ENCODE data around the gene RASGRP4.
"Not testable (repeated sequence)": the region's sequence is repeated elsewhere in the genome, so short reads cannot be mapped to it uniquely, and the experiment has no call there.

The RASGRP4 gene

DNA sequence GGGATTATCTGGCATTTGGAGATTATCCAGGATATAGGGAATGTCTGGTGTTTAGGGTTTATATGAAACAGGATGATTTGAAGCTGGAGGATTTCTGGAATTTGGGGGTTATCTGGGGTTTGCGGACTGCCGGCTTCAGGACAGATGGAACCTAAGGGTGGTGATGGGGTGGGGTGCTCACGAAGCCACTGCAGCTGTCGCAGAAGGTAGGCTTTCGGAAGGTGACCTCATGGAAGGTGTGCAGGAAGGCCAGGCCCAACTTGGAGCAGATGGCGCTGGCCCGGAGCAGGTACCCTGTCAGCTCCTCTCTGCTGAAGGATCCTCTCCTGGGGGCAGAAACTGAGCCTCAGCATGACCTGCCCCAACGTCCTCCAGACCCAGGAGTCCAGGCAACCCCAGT is 13.5 kb downstream of the RASGRP4 start:
- no peak for FAIRE-seq

GRCh38 chr19:38411898-38412297 is 14.1 kb downstream of the RASGRP4 start:
- FAIRE-seq = not testable (repeated sequence)

- no peak for FAIRE-seq
These were observed 14.8 kb downstream of the RASGRP4 start for GRCh38 chr19:38411041-38411712.

GRCh38 chr19:38410407-38410806 is 15.6 kb downstream of the RASGRP4 start:
- not testable (repeated sequence) for FAIRE-seq

GRCh38 chr19:38409631-38410133 is 16.3 kb downstream of the RASGRP4 start:
- FAIRE-seq = no peak

DNA sequence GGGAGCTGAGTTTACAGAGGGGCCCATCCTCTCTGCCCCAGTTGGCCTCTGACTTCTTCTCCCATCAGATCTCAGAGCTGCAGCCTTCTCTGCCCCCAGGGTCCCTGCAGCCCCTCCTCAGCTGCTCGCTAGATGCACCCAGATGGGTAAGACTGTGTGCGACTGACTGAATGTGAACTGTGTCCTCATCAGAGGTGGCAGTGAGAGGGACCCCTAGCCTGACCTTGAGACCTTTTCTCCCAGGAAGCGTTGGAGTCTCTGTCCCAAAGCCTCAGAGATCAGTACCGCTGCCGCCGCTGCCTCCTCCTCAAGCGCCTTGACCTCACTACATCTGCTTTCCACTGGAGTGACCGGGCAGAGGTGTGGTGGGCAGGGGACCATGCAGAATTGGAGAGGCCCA is 20.7 kb downstream of the RASGRP4 start:
- FAIRE-seq = no peak

GRCh38 chr19:38404858-38405257 is 21.2 kb downstream of the RASGRP4 start:
- FAIRE-seq = no peak

- FAIRE-seq = no peak
These were observed 22.9 kb downstream of the RASGRP4 start, which contains the start of gene FAM98C for GRCh38 chr19:38402967-38403674. TSS of gene FAM98C (plus strand) at chr19:38403093. CDS start at chr19:38403154, 61 bp downstream.

DNA sequence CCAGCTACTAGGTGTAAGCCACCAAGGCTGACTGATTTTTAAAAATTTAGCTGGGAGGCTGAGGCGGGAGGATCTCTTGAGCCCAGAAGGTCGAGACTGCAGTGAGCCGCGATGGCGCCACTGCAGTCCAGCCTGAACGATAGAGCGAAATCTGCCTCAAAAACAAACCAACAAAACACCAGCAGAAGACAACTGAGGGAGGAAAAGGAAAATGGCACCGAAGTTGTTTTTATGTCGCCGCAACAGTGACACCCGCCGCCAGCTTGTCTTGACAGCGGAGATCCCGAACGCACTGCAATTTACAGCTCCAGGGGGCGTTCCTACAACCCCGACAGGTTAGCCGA is 23.4 kb downstream of the RASGRP4 start:
- no peak for FAIRE-seq

- FAIRE-seq = no peak
These were observed 24.9 kb downstream of the RASGRP4 start for GRCh38 chr19:38401148-38401547.

DNA sequence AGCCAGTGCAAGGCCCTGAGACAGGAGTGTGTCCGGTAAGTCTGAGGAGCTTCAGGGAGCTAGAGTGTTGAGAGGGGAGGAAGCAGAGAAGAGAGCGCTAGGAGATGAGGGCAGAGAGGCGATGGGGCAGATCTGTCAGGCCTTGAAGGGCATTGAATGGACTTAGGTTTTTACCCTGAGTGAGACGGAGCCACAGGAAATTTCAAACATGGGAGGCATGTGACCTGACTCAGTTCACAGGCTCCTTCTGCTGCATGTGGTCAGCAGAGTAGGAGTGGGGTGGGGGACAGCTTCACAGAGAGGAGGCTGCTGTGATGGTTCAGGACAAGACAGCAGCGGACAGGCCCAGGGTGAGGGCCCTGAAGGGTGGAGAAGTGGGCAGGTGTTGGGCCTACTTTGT is 25.7 kb downstream of the RASGRP4 start:
- no peak for FAIRE-seq

- FAIRE-seq = no peak
These were observed 26.5 kb downstream of the RASGRP4 start for GRCh38 chr19:38399537-38399936.

DNA sequence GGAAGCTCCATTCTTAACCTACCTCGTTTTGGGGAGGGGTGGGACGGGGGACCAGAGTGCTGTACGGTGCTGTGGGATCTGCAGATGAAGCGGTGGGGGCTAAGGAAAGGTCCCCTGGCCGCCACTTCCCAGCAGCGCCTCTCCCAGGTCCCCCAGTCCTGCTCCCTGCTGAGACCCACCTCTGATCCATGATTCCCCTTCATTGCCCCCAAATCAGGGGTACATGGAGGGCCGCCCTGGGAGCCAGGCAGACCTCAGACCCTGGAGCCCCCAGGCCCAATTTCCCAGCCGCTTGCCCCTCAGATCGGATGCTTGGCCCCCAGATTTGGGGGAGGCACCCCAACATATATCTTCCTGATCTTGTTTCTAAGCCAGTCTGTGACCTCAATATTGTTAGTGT is 26.9 kb downstream of the RASGRP4 start:
- FAIRE-seq = no peak

- no peak for FAIRE-seq
These were observed 30.5 kb downstream of the RASGRP4 start for GRCh38 chr19:38395381-38396114.

DNA sequence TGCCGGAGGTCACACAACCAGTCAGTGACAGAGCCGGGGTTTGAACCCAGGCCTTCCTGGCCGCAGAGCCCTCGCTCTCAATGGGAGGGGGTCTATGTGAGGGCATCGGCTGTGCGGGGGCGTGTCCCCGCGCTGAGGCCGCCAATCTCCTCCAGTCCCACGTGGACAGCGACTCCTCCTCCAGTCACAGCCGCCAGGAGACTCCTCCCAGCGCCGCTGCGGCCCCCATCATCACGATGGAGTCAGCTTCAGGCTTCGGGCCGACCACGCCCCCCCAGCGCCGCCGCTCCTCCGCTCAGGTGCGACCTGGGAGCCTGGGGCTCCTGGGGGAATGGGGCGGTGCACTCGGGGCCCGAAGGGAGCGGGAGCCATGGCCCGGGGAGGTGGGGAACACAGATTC is 31.5 kb downstream of the RASGRP4 start:
- no peak for FAIRE-seq

GRCh38 chr19:38392707-38393308 is 33.2 kb downstream of the RASGRP4 start:
- FAIRE-seq = no peak

DNA sequence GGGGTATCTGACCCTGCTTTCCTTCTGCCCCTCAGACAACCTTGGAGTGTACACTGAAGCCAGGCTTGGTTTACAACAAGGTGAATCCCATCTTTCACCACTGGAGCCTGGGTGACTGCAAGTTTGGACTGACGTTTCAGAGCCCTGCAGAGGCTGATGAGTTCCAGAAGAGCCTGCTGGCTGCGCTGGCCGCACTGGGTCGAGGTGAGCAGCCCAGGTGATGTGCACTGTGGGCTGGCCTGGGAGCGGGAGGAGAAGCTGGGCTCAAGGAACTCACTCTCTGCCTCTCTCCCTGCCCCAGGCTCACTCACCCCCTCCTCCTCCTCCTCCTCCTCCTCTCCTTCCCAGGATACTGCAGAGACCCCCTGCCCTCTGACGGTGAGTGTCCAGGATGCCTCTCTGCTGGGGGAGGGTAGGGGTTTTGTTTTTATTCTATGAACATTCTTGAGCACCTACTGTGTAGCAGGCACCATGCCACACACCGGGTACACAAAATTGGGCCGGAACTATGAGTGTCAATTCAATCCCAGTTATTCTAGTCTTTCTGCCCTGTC is 34.0 kb downstream of the RASGRP4 start:
- FAIRE-seq = no peak

DNA sequence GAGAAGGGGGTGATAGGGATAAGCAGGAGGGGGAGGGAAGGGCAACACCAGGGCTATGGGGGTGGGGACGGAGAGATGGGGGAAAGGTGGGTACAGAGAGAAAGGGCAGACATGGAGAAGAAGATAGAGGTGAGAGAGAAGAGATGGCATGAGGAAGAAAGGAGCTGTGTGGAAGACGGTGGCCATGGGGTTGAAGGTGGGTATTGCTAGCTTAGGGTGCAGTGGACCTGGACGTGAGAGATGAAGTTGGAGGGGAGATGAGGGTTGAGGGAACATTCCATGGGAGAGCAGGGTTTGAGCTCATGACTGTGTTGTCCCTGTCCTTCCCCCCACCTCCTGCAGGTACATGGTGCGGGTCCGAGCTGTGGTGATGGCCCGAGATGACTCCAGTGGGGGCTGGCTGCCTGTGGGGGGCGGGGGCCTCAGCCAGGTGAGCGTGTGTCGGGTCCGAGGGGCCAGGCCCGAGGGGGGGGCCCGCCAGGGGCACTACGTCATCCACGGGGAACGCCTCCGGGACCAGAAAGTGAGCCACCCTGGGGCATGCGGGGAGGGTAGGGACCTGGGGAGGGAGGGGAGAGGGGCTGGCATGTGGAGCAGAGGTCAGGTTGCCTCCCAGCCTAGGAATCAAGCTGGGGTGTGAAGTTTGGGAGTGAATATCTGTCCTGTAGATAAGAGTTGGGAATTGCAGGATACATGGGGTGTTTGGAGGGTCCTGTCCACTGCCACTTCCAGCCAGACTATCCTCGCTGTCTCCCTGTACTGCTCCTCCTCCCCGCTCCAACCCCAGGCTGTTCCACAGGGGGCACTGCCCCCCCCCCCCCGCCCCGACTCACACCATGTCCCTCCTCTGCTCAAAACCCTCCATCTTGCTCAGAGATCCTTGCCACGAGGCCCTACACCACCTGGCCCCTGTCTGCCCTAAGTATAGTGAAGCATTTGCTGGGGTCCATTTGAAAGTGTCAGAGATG is 35.8 kb downstream of the RASGRP4 start:
- no peak for FAIRE-seq

GRCh38 chr19:38389101-38389925 is 36.7 kb downstream of the RASGRP4 start:
- FAIRE-seq = no peak

- no peak for FAIRE-seq
These were observed 37.5 kb downstream of the RASGRP4 start, which contains the start of gene SPRED3 for GRCh38 chr19:38388349-38389100. TSS of gene SPRED3 (plus strand) at chr19:38388697. CDS start at chr19:38390303, 1,606 bp downstream.
